ENCODE results near the gene CACNA1D.

Gene CACNA1D

DNA sequence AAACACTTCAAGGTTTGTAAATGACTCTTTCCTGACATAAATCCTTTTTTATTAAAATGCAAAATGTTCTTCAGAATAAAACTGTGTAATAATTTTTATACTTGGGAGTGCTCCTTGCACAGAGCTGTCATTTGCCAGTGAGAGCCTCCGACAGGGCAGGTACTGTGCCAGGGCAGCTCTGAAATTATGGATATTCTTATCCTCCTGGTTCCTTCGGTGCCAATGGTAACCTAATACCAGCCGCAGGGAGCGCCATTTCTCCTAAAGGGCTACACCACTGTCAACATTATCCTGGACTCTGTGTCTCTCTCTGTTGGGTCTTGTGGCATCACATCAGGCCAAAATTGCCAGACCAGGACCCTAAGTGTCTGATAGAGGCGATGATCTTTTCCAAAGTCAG, 318.8 kb downstream of the CACNA1D start:
- DNase-seq, result peak; percentile 34

DNA sequence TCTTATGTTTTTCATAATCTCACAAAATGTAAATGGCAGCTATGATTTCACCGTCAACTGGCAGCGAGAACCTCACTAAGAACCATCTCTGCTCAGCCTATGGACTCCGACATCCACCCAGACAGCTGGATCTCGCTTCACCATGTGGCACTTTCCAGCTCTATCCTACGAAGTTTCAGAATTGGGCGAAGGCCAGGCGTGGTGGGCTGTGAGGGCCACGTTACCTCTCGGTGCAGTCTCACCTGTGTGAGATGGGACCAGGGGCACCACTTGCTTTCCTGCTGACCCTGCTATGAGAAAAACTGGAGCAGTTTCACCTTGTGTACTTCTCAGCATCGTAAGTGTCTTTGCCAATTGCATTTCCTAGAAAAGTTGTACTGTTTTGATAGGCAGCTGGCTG, 319.5 kb downstream of the CACNA1D start:
- no peak for DNase-seq

- no peak for DNase-seq
These were observed 320.7 kb downstream of the CACNA1D start for GRCh38 chr3:53815067-53815466.

GRCh38 chr3:53815651-53816050, 321.2 kb downstream of the CACNA1D start:
- no peak for DNase-seq

DNA sequence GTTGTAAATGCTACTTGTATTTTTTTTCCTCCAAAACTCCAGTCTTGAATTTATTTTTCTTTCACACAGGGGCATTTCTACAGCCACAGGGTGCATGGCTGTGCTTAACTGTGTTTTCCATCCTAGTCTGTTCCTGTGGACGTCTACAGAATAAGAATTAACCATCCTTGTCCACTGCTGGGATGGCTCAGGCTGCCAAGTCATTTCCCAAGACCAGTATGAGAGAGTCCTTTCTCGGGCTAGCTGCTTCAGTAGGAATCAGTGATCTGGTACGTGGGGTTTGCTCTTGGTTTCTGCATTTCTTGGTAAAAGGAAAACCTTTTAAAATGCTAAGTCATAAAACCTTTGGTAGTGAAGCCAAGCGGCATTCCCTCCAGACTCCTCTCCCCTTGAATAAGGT, 322.0 kb downstream of the CACNA1D start:
- DNase-seq, result no peak

DNA sequence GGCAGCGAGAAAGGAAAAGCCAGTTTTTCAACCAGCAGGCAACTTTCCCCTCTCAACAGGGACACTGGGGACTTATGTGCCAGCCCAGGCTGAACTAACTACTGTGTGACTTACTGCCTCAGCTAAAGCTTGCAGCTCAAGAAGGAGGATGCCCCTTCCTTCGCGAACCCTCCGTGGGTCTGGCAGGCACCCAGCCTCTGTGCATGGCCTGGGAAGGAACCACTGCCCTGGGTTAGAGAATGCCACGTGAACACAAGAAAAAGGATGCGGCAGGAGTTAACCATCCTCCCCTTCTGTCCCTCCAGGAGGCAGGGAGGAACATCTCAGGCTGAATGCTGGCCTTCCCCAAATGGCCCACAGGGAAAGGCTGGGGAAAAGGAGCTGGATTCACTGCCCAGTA, 322.8 kb downstream of the CACNA1D start:
- DNase-seq, result no peak

GRCh38 chr3:53817809-53818208, 323.4 kb downstream of the CACNA1D start:
- DNase-seq, result no peak

DNA sequence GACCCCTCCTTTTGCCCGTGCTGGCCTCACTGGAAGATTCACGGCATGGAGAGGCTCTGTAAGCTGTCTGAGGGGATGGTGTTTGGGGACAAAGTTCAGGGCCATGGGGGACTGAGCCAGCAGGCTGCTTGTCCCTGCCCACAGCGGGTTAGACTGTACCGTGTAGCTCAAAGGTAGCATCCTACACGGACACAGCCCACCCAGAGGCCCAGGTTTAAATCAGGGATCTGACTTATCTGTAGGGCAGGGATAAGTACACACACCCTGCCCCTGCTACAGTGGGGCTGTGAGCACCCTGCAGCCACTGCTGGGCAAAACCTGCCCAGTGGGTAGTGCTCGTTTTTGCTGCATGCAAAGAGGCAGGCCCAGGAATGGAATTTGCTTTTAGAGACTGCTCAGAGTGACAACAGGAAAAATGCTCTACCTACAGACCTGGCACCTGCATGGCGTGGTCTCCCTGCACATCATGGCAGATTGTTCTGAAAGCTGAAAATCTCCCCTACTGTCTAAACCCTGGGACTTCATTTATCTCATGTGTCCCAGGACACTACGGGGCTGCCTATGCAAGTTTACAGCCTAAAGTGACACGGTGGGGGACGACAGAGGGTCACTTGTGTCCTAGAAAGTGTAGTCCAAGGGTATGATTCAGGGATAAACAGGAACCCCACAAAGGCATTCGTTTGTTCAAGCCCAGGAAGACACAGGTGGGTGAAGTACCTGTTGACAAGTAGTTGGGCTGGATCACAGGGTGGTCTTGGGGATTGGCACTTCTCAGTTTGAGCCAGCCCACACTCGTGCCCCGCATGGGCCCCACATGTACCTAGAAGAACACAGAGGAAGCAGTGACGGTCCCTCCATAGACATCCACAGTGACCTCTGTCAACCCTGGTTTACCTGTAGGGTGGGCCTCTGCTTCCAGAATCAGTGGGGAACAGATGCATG, 324.1 kb downstream of the CACNA1D start:
- DNase-seq, result no peak

- no peak for DNase-seq
These were observed 324.9 kb downstream of the CACNA1D start for GRCh38 chr3:53819163-53819868.

GRCh38 chr3:53820084-53820483, 325.7 kb downstream of the CACNA1D start:
- DNase-seq, result no peak

DNA sequence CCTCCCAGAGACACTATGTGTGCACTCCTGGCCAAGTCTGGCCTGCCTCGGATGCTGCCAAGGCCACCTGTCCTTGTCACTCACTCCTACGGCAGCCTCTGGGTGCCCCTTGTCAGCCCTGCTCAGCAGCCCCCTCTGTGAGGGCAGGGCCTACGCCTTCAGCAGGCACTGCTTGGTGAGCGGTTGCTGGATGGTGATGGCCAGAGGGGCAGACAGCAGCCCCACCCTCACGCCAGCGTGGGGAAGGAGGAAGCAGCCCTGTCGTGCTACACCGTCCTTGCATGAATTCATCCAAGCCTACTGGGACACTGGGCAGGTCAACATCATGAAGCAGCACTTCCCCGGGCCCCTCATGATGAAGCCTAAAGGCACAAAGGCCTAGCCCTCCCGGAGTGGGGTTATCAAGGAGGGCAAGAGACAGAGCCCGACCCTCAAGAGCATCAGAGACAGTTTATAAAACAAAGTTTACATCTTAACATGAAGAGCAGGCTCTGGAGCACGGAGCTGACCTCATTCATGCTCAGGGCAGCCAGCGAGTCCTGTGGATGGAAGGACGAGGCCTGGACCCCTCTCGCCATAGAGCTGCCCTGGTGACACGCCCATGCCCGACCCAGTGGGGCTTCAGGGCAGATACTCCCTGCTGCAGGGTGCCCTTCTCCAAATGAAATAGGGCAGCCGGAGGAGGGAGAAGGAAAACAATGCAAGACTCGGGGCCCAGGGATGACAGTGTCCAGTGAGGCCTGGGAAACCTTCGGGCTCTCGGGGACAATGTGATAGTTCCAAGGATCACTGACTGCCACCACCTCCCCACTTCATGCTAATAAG, 326.6 kb downstream of the CACNA1D start:
- DNase-seq, result no peak

DNA sequence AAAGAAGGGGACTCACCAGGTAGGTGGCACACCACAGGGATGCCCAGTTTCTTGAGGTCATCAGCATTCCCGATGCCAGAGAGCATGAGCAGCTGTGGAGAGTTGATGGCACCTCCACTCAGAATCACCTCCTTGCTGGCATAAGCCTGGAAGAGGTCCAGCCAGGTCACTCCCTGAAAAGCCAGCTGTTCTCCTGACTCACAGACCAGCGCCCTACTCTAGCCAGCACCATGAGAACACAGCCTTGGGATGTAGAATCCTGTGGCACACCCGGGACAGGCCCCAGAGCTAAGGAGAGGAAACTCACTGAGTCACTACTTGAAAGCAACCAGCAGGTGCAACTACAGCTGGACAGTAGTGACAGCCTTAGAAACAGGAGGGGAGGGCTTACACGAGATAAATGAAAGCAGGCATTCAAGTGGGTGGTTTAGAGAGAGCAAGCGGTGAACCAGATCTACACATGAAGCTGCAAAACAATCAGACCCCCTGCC, 327.3 kb downstream of the CACNA1D start:
- no peak for DNase-seq

DNA sequence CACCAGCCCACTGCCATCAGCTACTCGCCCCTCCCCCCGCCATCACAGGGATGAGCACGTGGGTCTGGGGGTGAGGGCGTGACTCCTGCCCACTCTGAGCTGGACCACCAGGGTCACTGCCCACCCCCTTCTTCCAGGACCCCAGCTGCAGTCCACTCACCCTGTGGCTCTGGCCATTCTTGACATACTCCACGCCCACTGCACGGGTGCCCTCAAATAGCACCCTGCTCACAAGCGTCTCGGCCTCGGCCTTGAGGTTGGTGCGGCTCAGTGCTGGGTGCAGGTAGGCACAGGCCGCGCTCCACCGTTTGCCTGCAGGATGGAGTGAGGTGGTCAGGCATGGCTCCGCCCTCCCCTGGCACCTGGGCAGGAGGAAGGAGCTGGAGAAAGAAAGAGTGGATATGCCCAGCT, 327.9 kb downstream of the CACNA1D start:
- no peak for DNase-seq

- no peak for DNase-seq
These were observed 328.9 kb downstream of the CACNA1D start for GRCh38 chr3:53823026-53823955.

- DNase-seq, result no peak
These were observed 329.7 kb downstream of the CACNA1D start for GRCh38 chr3:53823956-53824657.

DNA sequence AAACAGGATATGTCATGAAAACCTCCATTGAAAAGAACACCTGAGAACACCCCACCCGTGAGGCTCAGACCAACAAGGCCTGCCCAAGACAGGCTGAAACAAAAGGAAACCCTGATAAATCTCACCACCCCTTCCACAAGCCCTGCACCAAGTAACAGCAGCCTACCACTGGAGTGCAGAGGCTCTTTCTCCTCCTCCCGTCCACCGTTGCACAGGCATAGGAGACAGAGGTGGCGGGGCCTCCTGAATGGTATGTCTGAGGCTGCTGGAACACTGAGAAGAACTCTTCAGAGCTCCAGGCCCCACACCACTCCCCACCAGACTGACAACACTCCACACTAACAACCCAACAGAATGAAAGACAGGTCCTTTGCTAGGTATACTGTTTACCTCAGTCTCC, 330.4 kb downstream of the CACNA1D start:
- no peak for DNase-seq

DNA sequence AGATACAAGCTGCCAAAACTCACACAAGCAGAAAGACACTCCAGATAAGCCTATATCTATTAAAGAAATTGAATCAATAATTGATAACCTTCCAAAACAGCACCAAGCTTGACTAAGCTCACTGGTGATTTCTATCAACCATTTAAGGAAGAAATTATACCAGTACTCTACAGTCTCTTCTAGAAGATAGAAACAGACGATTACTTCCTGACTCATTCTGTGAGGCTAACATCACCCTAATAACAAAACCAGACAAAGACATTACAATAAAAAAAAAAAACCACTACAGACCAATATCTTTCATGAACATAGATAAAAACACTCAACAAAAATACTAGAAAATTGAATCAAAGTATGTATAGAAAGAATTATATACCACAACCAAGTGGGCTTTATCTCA, 331.6 kb downstream of the CACNA1D start:
- no peak for DNase-seq

- no peak for DNase-seq
These were observed 334.2 kb downstream of the CACNA1D start for GRCh38 chr3:53828581-53828980.

DNA sequence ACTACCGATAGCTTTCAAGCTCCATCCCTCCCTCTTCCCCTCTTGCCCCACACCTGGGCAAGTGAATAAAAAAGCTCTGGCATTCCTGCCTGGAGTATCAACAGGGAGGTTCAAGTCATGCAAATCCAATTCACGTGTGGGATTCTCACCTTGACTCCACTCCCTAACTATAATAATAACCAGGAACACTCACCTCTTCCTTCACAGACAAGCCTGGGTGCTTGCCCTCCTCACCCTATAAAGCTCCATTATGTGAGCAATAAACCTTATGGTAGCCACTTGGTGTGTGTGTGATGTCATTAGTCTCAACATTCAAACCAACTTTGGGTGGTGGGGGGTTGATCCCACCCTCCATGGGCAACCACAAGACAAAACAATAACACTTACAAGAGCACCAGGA, 335.2 kb downstream of the CACNA1D start:
- DNase-seq, result no peak

DNA sequence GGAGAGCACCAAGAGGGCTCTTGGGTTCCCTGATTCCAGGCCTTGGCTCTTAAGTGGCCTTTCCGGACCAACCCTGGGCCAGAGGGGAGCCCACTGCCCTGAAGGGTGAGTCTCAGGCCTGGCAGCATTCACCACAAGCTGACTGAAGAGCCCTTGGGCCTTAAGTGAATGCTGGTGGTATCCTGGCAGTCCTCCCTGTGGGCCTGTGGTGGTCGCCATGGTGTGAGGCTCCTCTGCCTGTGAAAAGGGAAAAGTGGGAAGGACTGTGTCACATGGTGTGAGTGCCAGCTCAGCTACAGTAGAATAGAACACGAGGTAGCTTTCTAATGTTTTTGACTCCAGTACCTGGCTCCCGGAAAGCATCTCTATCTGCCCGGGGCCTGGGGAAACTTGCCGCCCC, 336.5 kb downstream of the CACNA1D start:
- no peak for DNase-seq

- no peak for DNase-seq
These were observed 338.7 kb downstream of the CACNA1D start for GRCh38 chr3:53833053-53833645.

All from NCI-H69 (cell line).